T-helper 17 cell (primary cell): Measurements from ENCODE around the gene PUDP. TPM values are rescaled to one million over a fixed set of nuclear protein-coding genes. Genes with fewer than 3 reads are reported as not detected.
"Not testable (repeated sequence)": the region's sequence is repeated elsewhere in the genome, so short reads cannot be mapped to it uniquely, and the experiment has no call there.

Experiments used
- ATAC-seq: fragments of 150-1000 bp; cut with Tn5 transposase; 2 replicates; pipeline ENCODE4 v1.10.0; 2021; ENCODE audit warnings: mild to moderate bottlenecking, moderate library complexity
- DNase-seq, 3 donors: peaks; one replicate each; pipeline versions ENCODE4 v3.0.0 to v3.0.0-alpha.2; 2020 to 2021
- H3K9me3 ChIP-seq: one replicate; pipeline ENCODE4 v1.7.0; 2013; ENCODE audit warnings: low read length, mild to moderate bottlenecking; ENCODE audit not compliant: control insufficient read depth, poor library complexity, severe bottlenecking
- H3K27ac Mint-ChIP-seq: one replicate; pipeline ENCODE4 v1.8.0; 2022; ENCODE audit warnings: mild to moderate bottlenecking, moderate library complexity, mixed read lengths
- H3K27me3 Mint-ChIP-seq: one replicate; pipeline ENCODE4 v1.8.0; 2022; ENCODE audit warnings: mixed read lengths
- H3K36me3 Mint-ChIP-seq: one replicate; pipeline ENCODE4 v1.8.0; 2022; ENCODE audit warnings: low read depth, mixed read lengths
- H3K4me1 Mint-ChIP-seq: one replicate; pipeline ENCODE4 v1.8.0; 2022; ENCODE audit warnings: mild to moderate bottlenecking, mixed read lengths
- H3K4me3 Mint-ChIP-seq: one replicate; pipeline ENCODE4 v1.8.0; 2022; ENCODE audit warnings: mild to moderate bottlenecking, moderate library complexity, mixed read lengths
- total RNA-seq, 4 donors: library from RNA in 2 of 4; stranded (reverse) in 2 of 4; gene quantifications; one replicate each; pipeline ENCODE4 v1.2.3 and lab custom pipeline; 2022 to 2026

The PUDP gene
- total RNA-seq, 2 donors from 2014 or later, result 7.4 to 8.4 TPM

GRCh38 chrX:7111518-7111917, 36.4 kb downstream of the PUDP start:
- ATAC-seq (no peak), DNase-seq (no peak)
- Mint-ChIP-seq H3K27ac (no peak overlapping the region), H3K36me3 (peaks cover 2% of the 10 kb centered on the region), H3K4me1 (peaks cover 18% of the 10 kb centered on the region), H3K27me3 (no peaks in the 10 kb centered on the region), H3K4me3 (no peak overlapping the region)
- no peaks in the 10 kb centered on the region for H3K9me3 ChIP-seq

GRCh38 chrX:7110821-7111276, 37.1 kb downstream of the PUDP start:
- no peaks in the 10 kb centered on the region for H3K9me3 ChIP-seq
- Mint-ChIP-seq H3K36me3 (peaks cover 2% of the 10 kb centered on the region), H3K27ac (peak overlapping the region; percentile 41), H3K4me1 (peaks cover 18% of the 10 kb centered on the region), H3K4me3 (no peak overlapping the region), H3K27me3 (no peaks in the 10 kb centered on the region)
- DNase-seq (no peak), ATAC-seq (no peak)

- Mint-ChIP-seq H3K27ac (peak overlapping the region; percentile 41), H3K4me3 (no peak overlapping the region), H3K36me3 (peaks cover 2% of the 10 kb centered on the region), H3K4me1 (peaks cover 15% of the 10 kb centered on the region), H3K27me3 (no peaks in the 10 kb centered on the region)
- ATAC-seq, result no peak
- no peaks in the 10 kb centered on the region for H3K9me3 ChIP-seq
- DNase-seq, result no peak
These were observed 37.8 kb downstream of the PUDP start for GRCh38 chrX:7109838-7110793.

GRCh38 chrX:7109049-7109531, 38.9 kb downstream of the PUDP start:
- Mint-ChIP-seq H3K36me3 (peaks cover 2% of the 10 kb centered on the region), H3K27me3 (no peaks in the 10 kb centered on the region), H3K27ac (no peak overlapping the region), H3K4me3 (no peak overlapping the region), H3K4me1 (peaks cover 11% of the 10 kb centered on the region)
- no peak for DNase-seq
- no peak for ATAC-seq
- H3K9me3 ChIP-seq, result no peaks in the 10 kb centered on the region

- Mint-ChIP-seq H3K4me1 (peaks cover 11% of the 10 kb centered on the region), H3K27ac (no peak overlapping the region), H3K4me3 (no peak overlapping the region), H3K27me3 (no peaks in the 10 kb centered on the region), H3K36me3 (peaks cover 2% of the 10 kb centered on the region)
- no peak for DNase-seq
- H3K9me3 ChIP-seq, result no peaks in the 10 kb centered on the region
- no peak for ATAC-seq
These were observed 39.9 kb downstream of the PUDP start for GRCh38 chrX:7108030-7108429.

GRCh38 chrX:7106649-7107048, 41.3 kb downstream of the PUDP start:
- no peaks in the 10 kb centered on the region for H3K9me3 ChIP-seq
- Mint-ChIP-seq H3K27me3 (no peaks in the 10 kb centered on the region), H3K4me1 (peaks cover 11% of the 10 kb centered on the region), H3K4me3 (no peak overlapping the region), H3K36me3 (peaks cover 2% of the 10 kb centered on the region), H3K27ac (no peak overlapping the region)
- DNase-seq (no peak), ATAC-seq (no peak)

- H3K27me3 Mint-ChIP-seq, result no peaks in the 10 kb centered on the region
- H3K4me1 Mint-ChIP-seq, result peaks cover 5% of the 10 kb centered on the region
- no peak for DNase-seq
- no peak for ATAC-seq
- no peak overlapping the region for H3K4me3 Mint-ChIP-seq
- H3K36me3 Mint-ChIP-seq, result peaks cover 6% of the 10 kb centered on the region
- no peaks in the 10 kb centered on the region for H3K9me3 ChIP-seq
- H3K27ac Mint-ChIP-seq, result no peak overlapping the region
These were observed 45.8 kb downstream of the PUDP start for GRCh38 chrX:7102119-7102518.

- Mint-ChIP-seq H3K27me3 (no peaks in the 10 kb centered on the region), H3K36me3 (peaks cover 6% of the 10 kb centered on the region), H3K4me1 (peaks cover 5% of the 10 kb centered on the region), H3K4me3 (no peak overlapping the region), H3K27ac (no peak overlapping the region)
- no peaks in the 10 kb centered on the region for H3K9me3 ChIP-seq
- ATAC-seq (no peak), DNase-seq (no peak)
These were observed 47.9 kb downstream of the PUDP start for GRCh38 chrX:7100022-7100421.

GRCh38 chrX:7095657-7096056, 52.3 kb downstream of the PUDP start:
- H3K9me3 ChIP-seq, H3K4me3 Mint-ChIP-seq, H3K27ac Mint-ChIP-seq, H3K4me1 Mint-ChIP-seq, ATAC-seq, H3K27me3 Mint-ChIP-seq, DNase-seq, H3K36me3 Mint-ChIP-seq: not testable (repeated sequence)

- ATAC-seq, result no peak
These were observed 54.6 kb downstream of the PUDP start for GRCh38 chrX:7093305-7093704.

GRCh38 chrX:7092543-7092942, 55.4 kb downstream of the PUDP start:
- Mint-ChIP-seq H3K27ac (no peak overlapping the region), H3K4me3 (no peak overlapping the region), H3K36me3 (peaks cover 1% of the 10 kb centered on the region), H3K27me3 (no peaks in the 10 kb centered on the region), H3K4me1 (peaks cover 8% of the 10 kb centered on the region)
- DNase-seq, result no peak
- no peak for ATAC-seq
- no peaks in the 10 kb centered on the region for H3K9me3 ChIP-seq

More at GRCh38 chrX:7093305-7093704, 54.6 kb downstream of the PUDP start:
- H3K9me3 ChIP-seq, result no peaks in the 10 kb centered on the region
- Mint-ChIP-seq H3K36me3 (peaks cover 2% of the 10 kb centered on the region), H3K4me3 (no peak overlapping the region), H3K27ac (no peak overlapping the region), H3K27me3 (no peaks in the 10 kb centered on the region), H3K4me1 (peaks cover 8% of the 10 kb centered on the region)
- no peak for DNase-seq

GRCh38 chrX:7091923-7092322, 56.0 kb downstream of the PUDP start:
- H3K36me3 Mint-ChIP-seq, result no peaks in the 10 kb centered on the region
- H3K4me3 Mint-ChIP-seq, result no peak overlapping the region
- peaks cover 8% of the 10 kb centered on the region for H3K4me1 Mint-ChIP-seq
- H3K9me3 ChIP-seq, result no peaks in the 10 kb centered on the region
- ATAC-seq (no peak), DNase-seq (no peak)
- H3K27me3 Mint-ChIP-seq, result no peaks in the 10 kb centered on the region
- H3K27ac Mint-ChIP-seq, result no peak overlapping the region

- DNase-seq, result no peak
- Mint-ChIP-seq H3K4me1 (peaks cover 17% of the 10 kb centered on the region), H3K27me3 (no peaks in the 10 kb centered on the region), H3K27ac (no peak overlapping the region), H3K36me3 (no peaks in the 10 kb centered on the region), H3K4me3 (no peak overlapping the region)
- ATAC-seq, result no peak
- H3K9me3 ChIP-seq, result no peaks in the 10 kb centered on the region
These were observed 57.3 kb downstream of the PUDP start for GRCh38 chrX:7090641-7091040.
